RCC 7860 (cell line): ENCODE measurements around the gene LRRIQ4.

Source experiments
- DNase-seq: peaks from one replicate; pipeline ENCODE4 v3.0.0-alpha.2; 2015; ENCODE audit warnings: low spot score
- FAIRE-seq: peaks from 2 replicates; lab custom pipeline; 2012; peaks lifted over from hg19 to GRCh38; lab: Jason Lieb, UNC

Gene LRRIQ4

GRCh38 chr3:169812332-169813235 lies at the start of gene LRRIQ4, which contains the start of gene LRRC34:
Gene LRRIQ4 (plus strand): TSS chr3:169812870. CDS start chr3:169821922, 9,052 bp downstream.
Gene LRRC34 (minus strand): TSS chr3:169812904. CDS start chr3:169812548, 356 bp downstream.
- DNase-seq (peak; percentile 29), FAIRE-seq (no peak)

- DNase-seq (no peak), FAIRE-seq (no peak)
Observed at GRCh38 chr3:169764312-169764881, 48.3 kb upstream of the LRRIQ4 start.

GRCh38 chr3:169764882-169765612 lies 47.6 kb upstream of the LRRIQ4 start, which contains the start of gene TERC:
Gene TERC (minus strand): TSS chr3:169765060.
- FAIRE-seq (no peak), DNase-seq (peak; percentile 26)

GRCh38 chr3:169769287-169770181 lies 43.1 kb upstream of the LRRIQ4 start, which contains the start of gene ACTRT3:
Gene ACTRT3 (minus strand): TSS chr3:169769561. CDS start chr3:169769520, 41 bp downstream.
- FAIRE-seq: no peak

GRCh38 chr3:169771497-169772304 lies 41.0 kb upstream of the LRRIQ4 start:
- DNase-seq (peak; percentile 80), FAIRE-seq (no peak)

More at GRCh38 chr3:169769287-169770181, 43.1 kb upstream of the LRRIQ4 start, which contains the start of gene ACTRT3:
- DNase-seq: no peak

- peak; percentile 73 for DNase-seq
- FAIRE-seq: peak; percentile 12
Observed at GRCh38 chr3:169772305-169772896, 40.3 kb upstream of the LRRIQ4 start.

GRCh38 chr3:169772897-169773816 lies 39.5 kb upstream of the LRRIQ4 start, which contains the start of gene MYNN:
Gene MYNN (plus strand): TSS chr3:169773396. CDS start chr3:169774296, 900 bp downstream.
- DNase-seq (peak; percentile 75), FAIRE-seq (no peak)

GRCh38 chr3:169774186-169774585 lies 38.5 kb upstream of the LRRIQ4 start:
- FAIRE-seq: no peak
- no peak for DNase-seq

GRCh38 chr3:169777822-169778221 lies 34.8 kb upstream of the LRRIQ4 start:
- FAIRE-seq: no peak

GRCh38 chr3:169780742-169781141 lies 31.9 kb upstream of the LRRIQ4 start:
- no peak for DNase-seq
- no peak for FAIRE-seq

More at GRCh38 chr3:169777822-169778221, 34.8 kb upstream of the LRRIQ4 start:
- no peak for DNase-seq

GRCh38 chr3:169781209-169781855 lies 31.3 kb upstream of the LRRIQ4 start:
- FAIRE-seq (no peak), DNase-seq (no peak)

- no peak for DNase-seq
- FAIRE-seq: no peak
Observed at GRCh38 chr3:169787120-169787519, 25.6 kb upstream of the LRRIQ4 start.

GRCh38 chr3:169787791-169788190 lies 24.9 kb upstream of the LRRIQ4 start:
- DNase-seq (no peak), FAIRE-seq (no peak)

- FAIRE-seq: no peak
Observed at GRCh38 chr3:169790219-169790618, 22.5 kb upstream of the LRRIQ4 start.

GRCh38 chr3:169790687-169791429 lies 21.8 kb upstream of the LRRIQ4 start:
- FAIRE-seq: no peak

More at GRCh38 chr3:169790219-169790618, 22.5 kb upstream of the LRRIQ4 start:
- DNase-seq: no peak

GRCh38 chr3:169792359-169792758 lies 20.3 kb upstream of the LRRIQ4 start:
- no peak for FAIRE-seq
- DNase-seq: no peak

More at GRCh38 chr3:169790687-169791429, 21.8 kb upstream of the LRRIQ4 start:
- DNase-seq: peak; percentile 19
